ENCODE results near the gene ATOH8. TPM values are rescaled to one million over a fixed set of nuclear protein-coding genes. Genes with fewer than 3 reads are reported as not detected.
A peak's percentile ranks its signal among the peaks of the same experiment; 100 is the strongest.

Gene ATOH8
- total RNA-seq, 1 experiment from 2014 or later = 0.20 TPM

DNA sequence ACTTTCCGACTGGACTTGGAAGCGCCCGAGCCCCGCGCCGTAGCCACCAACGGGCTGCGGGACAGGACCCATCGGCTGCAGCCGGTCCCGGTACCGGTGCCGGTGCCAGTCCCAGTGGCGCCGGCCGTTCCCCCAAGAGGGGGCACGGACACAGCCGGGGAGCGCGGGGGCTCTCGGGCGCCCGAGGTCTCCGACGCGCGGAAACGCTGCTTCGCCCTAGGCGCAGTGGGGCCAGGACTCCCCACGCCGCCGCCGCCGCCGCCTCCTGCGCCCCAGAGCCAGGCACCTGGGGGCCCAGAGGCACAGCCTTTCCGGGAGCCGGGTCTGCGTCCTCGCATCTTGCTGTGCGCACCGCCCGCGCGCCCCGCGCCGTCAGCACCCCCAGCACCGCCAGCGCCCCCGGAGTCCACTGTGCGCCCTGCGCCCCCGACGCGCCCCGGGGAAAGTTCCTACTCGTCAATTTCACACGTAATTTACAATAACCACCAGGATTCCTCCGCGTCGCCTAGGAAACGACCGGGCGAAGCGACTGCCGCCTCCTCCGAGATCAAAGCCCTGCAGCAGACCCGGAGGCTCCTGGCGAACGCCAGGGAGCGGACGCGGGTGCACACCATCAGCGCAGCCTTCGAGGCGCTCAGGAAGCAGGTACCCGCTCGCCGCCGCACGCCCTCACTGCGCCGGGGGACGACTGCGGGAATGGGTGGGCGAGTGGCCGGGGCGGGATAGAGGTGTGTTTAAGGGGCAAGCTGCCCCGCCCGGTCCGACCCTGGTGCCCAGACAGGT is 713 bp downstream of the ATOH8 start:
- H3K79me2 ChIP-seq (ENCODE audit: insufficient read depth, low read length) = no peaks in the 10 kb centered on the region
- H3K27ac ChIP-seq (ENCODE audit: insufficient read length, low read depth, low read length) = no peak overlapping the region

More for the DNA sequence above, 713 bp downstream of the ATOH8 start:
- no peak overlapping the region for H2BK12ac ChIP-seq (ENCODE audit: insufficient read length, low read depth, low read length)
- no peaks in the 10 kb centered on the region for H3K9me3 Mint-ChIP-seq
- H3K27me3 Mint-ChIP-seq (ENCODE audit: low read depth) = peaks cover 89% of the 10 kb centered on the region
- no peak overlapping the region for H3K56ac ChIP-seq (ENCODE audit: insufficient read length, low read depth, low read length)
- no peak overlapping the region for H2AK5ac ChIP-seq (ENCODE audit: insufficient read length, low read length)
- peak; percentile 65 for DNase-seq
- H3K4me2 ChIP-seq (ENCODE audit: insufficient read depth, insufficient read length, low read length) = peak overlapping the region; percentile 76
- no peak overlapping the region for H3K23ac ChIP-seq (ENCODE audit: insufficient read length, low read depth, low read length)
- peak overlapping the region; percentile 77 to 92 for H3K4me3 Mint-ChIP-seq
- H2BK15ac ChIP-seq (ENCODE audit: low read depth, low read length) = no peak overlapping the region
- H3K36me3 Mint-ChIP-seq (ENCODE audit: insufficient read depth in 1 of 3, low read depth in 3 of 3) = no peaks in the 10 kb centered on the region
- H3K4me1 Mint-ChIP-seq = peaks cover 8 to 16% of the 10 kb centered on the region in 2 experiments
- no peak overlapping the region for H2BK20ac ChIP-seq (ENCODE audit: low read depth, low read length, poor library complexity, severe bottlenecking)
- H4K20me1 ChIP-seq (ENCODE audit: control insufficient read depth, insufficient read depth, insufficient read length) = no peaks in the 10 kb centered on the region
- H3K14ac ChIP-seq (ENCODE audit: insufficient read depth, low read length) = no peak overlapping the region; the same call in 1 of the 2 replicates
- no peak overlapping the region for H3T11ph ChIP-seq (ENCODE audit: low read length)
- H3K79me1 ChIP-seq (ENCODE audit: insufficient read depth, low read depth, low read length, poor library complexity, severe bottlenecking) = no peaks in the 10 kb centered on the region
- WGBS (ENCODE audit: extremely low coverage, insufficient read length, low lambda C conversion rate) = no CpG with 5 or more reads among the region's 93 CpGs
- no peak overlapping the region for H4K91ac ChIP-seq (ENCODE audit: insufficient read length, low read depth, low read length)
- no peak overlapping the region for H3K4ac ChIP-seq (ENCODE audit: low read depth, low read length)
- H4K5ac ChIP-seq (ENCODE audit: insufficient read length, low read depth, low read length) = no peak overlapping the region
- H3K9ac ChIP-seq (ENCODE audit: extremely low read depth, insufficient read length, low read length) = no peak overlapping the region
- H2AFZ ChIP-seq (ENCODE audit: low read length) = no peak overlapping the region
- no peak overlapping the region for H2BK5ac ChIP-seq (ENCODE audit: insufficient read length, low read length)
- H3K18ac ChIP-seq (ENCODE audit: insufficient read length, low read depth, low read length) = no peak overlapping the region
- no peak overlapping the region for H3K27ac Mint-ChIP-seq
- H2BK120ac ChIP-seq (ENCODE audit: low read depth, low read length, poor library complexity, severe bottlenecking) = no peak overlapping the region
- H3K9me3 ChIP-seq (ENCODE audit: control insufficient read depth, low read depth, low read length) = no peaks in the 10 kb centered on the region
- peaks cover 52% of the 10 kb centered on the region for H3K27me3 ChIP-seq (ENCODE audit: insufficient read depth, low read length)
- H3K23me2 ChIP-seq (ENCODE audit: insufficient read length, low read depth, low read length, poor library complexity, severe bottlenecking) = peaks cover 21% of the 10 kb centered on the region
- TF ChIP-seq, protein P1, sequence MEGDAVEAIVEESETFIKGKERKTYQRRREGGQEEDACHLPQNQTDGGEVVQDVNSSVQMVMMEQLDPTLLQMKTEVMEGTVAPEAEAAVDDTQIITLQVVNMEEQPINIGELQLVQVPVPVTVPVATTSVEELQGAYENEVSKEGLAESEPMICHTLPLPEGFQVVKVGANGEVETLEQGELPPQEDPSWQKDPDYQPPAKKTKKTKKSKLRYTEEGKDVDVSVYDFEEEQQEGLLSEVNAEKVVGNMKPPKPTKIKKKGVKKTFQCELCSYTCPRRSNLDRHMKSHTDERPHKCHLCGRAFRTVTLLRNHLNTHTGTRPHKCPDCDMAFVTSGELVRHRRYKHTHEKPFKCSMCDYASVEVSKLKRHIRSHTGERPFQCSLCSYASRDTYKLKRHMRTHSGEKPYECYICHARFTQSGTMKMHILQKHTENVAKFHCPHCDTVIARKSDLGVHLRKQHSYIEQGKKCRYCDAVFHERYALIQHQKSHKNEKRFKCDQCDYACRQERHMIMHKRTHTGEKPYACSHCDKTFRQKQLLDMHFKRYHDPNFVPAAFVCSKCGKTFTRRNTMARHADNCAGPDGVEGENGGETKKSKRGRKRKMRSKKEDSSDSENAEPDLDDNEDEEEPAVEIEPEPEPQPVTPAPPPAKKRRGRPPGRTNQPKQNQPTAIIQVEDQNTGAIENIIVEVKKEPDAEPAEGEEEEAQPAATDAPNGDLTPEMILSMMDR (conservative IDR thresholded peaks at IDR 0.05) = no peak; the same call in 2 of the 3 replicates
- H3K4me1 ChIP-seq (ENCODE audit: insufficient read depth, low read length) = no peaks in the 10 kb centered on the region
- no peak overlapping the region for H4K8ac ChIP-seq (replicated peaks; ENCODE audit: insufficient read length, low read depth, low read length)
